Measurements from ENCODE around the gene ACSF3.

ACSF3 gene

DNA sequence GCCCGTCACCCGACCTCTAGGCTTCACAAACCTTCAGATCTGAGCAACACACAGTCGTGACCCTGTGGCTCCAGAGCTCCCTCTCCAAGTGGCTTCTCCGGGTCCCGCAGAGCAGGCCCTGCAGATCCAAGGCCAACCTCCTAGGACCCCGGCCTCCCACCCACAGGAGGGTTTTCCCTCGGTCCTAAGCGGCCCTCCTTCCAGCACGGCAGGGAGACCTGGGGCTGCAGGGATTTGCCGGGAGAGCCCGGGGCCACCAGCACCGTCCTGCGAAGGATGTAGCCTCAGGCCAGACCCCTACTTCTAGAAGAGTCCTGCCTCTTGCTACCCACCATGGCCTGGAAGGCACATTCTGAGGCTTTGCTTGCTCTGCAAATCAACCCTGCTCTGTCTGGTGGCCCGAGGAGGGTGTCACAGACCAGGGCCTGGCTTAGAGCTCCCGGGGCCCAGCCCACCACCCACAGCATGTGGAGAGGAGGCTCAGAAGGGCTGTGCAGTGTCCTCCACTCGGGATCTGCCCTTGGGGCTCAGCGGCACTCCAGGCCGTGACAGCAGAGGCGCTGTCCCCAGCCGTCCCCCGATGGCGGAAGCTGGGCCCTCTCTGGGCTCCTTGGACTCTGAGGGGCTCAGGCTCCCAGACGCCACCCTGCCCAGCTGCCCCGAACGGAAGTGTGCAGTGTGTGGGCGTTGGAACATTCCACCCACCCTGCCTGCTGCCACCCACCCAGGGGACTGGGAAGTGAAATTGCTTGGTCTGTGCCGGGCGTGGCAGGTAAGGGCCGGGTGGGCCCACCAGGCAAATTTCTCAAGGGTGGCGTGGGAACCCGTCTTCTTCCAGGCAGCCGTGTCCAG lies 28.8 kb upstream of the ACSF3 start:
- TF ChIP-seq, protein P1, sequence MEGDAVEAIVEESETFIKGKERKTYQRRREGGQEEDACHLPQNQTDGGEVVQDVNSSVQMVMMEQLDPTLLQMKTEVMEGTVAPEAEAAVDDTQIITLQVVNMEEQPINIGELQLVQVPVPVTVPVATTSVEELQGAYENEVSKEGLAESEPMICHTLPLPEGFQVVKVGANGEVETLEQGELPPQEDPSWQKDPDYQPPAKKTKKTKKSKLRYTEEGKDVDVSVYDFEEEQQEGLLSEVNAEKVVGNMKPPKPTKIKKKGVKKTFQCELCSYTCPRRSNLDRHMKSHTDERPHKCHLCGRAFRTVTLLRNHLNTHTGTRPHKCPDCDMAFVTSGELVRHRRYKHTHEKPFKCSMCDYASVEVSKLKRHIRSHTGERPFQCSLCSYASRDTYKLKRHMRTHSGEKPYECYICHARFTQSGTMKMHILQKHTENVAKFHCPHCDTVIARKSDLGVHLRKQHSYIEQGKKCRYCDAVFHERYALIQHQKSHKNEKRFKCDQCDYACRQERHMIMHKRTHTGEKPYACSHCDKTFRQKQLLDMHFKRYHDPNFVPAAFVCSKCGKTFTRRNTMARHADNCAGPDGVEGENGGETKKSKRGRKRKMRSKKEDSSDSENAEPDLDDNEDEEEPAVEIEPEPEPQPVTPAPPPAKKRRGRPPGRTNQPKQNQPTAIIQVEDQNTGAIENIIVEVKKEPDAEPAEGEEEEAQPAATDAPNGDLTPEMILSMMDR (IDR thresholded peaks at IDR 0.05) = no peak

DNA sequence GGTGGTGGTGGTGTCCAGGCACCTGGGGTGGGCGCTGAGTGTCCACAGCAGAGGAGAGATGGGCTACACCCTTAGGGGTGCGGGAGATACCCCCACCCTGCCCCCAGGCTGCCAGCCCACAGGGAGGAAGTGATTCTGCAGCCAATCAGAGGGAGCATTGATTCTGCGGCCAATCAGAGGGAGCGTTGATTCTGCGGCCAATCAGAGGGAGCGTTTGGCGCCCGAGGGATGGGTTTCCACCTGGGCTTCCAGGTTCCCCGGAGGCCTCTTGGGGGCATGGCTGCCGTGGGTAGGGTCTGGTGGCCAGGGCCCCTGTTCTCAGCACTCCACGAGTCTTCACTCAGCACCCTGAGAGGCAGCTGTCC lies 28.2 kb upstream of the ACSF3 start:
- TF ChIP-seq, protein P1 (IDR thresholded peaks at IDR 0.05) = no peak

DNA sequence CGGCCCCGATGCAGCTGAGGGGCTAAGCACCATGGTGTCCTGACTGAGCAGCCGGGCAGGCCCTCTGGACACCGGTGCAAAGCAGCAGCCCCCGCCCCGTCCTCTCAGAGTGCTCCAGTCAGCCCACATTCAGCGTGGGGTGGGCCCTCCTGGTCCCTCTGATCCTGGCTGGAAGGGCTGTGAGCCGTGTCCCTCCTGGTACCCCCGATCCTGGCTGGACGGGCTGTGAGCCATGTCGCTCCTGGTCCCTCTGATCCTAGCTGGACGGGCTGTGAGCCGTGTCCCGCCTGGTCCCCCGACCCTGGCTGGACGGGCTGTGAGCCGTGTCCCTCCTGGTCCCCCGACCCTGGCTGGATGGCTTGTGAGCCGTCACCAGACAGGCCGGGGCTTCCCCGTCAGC lies 26.9 kb upstream of the ACSF3 start:
- TF ChIP-seq, protein P1 (IDR thresholded peaks at IDR 0.05) = no peak

DNA sequence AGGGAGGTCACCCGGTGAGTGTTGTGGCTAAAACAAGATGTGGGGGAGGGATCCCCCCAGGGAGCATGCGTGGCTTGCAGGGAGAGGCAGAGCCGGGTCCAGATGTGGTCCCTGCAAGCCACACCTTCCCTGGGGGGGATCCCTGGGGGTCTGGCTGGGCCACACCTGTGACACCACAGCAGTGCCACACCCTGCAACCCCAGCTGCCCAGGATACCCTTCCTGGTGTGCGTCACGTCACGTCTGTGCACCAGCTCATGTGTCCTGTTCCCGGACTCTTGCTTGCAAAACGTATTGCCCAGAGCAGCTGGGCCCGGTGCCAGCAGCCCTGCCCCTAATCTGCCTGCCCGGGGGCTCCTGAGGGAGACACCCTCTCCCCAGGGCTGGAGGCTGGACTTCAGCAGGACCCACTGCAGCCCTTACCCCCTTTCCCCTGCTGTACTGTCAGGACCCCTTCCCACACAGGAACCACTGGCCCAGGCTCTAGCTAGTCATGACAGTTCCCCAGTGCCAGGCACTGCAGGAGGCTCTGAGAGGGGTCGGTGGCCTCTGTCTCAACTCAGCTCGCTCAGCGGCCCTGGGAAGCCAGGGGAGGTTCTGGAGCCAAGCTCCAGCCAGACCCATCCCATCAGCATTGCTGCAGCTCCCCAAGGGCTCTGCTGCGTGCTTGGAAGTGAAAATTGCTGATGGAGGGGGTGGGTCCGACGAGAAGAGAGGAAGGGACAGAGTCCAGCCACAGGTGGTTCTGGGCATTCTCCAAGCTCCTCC lies 25.8 kb upstream of the ACSF3 start:
- TF ChIP-seq, protein P1 (IDR thresholded peaks at IDR 0.05) = no peak

DNA sequence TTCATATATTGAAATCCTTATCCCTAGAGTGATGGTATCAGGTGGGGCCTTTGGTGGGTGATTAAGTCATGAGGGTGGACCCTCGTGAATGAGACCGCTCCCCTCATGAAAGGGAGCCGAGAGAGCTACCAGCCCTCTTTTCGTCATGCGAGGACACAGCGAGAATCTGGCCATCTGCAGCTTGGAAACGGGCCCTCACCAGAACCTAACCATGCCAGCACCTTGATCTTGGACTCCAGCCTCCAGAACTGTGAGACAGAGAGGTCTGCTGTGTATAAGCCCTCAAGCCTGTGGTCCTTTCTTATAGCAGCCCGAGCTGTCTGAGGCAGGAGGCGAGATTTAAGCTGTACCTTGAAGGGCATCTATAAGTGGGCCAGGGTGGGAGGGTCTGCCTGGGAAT lies 23.7 kb upstream of the ACSF3 start:
- TF ChIP-seq, protein P1 (IDR thresholded peaks at IDR 0.05) = no peak

DNA sequence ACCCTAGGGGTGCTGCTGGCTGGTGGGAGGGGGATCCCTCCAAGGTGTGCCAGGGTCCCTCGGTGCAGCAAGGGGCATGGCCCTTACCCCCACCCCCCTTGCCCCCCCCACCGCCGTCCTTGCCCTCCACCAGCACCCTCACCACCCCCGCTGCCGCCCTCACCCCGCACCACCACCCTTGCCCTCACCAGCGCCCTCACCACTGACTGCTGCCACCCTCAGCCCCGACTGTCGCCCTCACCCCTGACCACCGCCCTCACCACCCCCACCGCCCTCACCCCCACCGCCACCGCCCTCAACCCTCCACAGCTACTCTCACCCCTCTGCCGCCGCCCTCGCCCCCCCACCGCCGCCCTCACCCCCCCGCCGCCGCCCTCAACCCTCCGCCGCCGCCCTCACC lies 23.1 kb upstream of the ACSF3 start:
- TF ChIP-seq, protein P1 (IDR thresholded peaks at IDR 0.05) = no peak

DNA sequence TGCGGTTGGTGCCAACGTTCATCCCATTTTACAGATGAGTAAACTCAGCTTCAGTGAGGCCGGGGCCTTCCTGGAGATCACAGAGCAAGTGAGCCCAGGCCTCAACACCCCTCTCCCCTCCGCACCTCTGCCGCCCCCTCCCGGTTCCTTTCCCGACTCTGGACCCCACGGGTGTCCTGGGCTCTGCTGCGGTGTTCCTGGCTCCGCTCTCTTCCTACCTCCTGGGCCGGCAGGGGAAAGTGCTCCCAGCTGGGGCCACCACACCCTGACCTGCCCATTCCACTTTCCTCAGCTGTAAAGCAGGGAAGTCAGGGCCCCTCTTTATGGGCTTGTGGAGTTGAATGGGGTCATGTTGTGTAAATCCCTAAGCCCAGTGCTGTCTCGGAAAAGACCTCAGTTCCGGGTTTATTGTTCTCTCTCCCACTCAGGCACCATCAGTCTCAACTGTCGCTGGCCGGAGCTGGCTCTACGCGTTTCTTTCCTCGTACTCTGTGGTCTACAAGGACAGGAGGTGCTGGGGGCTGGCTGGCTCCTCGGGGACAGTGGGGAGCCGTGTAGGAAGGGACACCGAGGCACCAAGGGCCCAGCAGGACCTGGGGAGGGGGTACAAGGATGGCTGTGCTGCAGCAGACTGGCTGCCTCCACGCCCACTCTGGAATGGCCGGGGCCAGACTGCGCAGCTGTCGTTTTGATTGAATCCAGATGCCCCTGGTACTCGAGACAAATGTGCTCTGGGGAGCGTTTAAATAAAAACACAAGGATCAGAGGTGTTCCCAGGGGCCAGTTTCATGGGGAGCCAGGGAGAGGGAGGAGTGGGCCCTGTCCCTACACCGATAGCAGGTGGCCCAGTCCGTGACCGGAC lies 21.7 kb upstream of the ACSF3 start:
- TF ChIP-seq, protein P1 (IDR thresholded peaks at IDR 0.05) = no peak

Measured in LNCAP (cell line).